GM12891 (cell line): ENCODE results near the gene FOXI1.

Experiments used
- POLR2A ChIP-seq: IDR thresholded peaks from 2 replicates; pipeline ENCODE4 v1.6.1; 2011; ENCODE audit warnings: low read depth, low read length, control low read depth
- POLR2AphosphoS5 ChIP-seq: IDR thresholded peaks from 2 replicates; pipeline ENCODE4 v1.6.1; 2011; ENCODE audit warnings: low read depth, low read length, control low read depth

GRCh38 chr5:170144286-170145023, 38.8 kb downstream of the FOXI1 start:
- TF ChIP-seq POLR2AphosphoS5 (no peak), POLR2A (no peak)
